ENCODE results near the gene TMX4.
"Not testable (repeated sequence)": the region's sequence is repeated elsewhere in the genome, so short reads cannot be mapped to it uniquely, and the experiment has no call there.

TMX4 gene

GRCh38 chr20:7966176-7966575 lies 53.4 kb downstream of the TMX4 start:
- DNase-seq = no peak

GRCh38 chr20:7959484-7959883 lies 60.1 kb downstream of the TMX4 start:
- no peak for DNase-seq

DNA sequence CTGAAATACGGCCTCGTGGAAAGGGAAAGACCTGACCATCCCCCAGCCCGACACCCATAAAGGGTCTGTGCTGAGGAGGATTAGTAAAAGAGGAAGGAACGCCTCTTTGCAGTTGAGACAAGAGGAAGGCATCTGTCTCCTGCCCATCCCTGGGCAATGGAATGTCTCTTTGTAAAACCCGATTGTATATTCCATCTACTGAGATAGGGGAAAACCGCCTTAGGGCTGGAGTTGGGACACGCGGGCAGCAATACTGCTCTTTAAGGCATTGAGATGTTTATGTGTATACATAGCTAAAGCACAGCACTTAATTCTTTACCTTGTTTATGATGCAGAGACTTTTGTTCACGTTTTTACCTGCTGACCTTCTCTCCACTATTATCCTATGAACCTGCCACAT lies 63.0 kb downstream of the TMX4 start:
- DNase-seq = not testable (repeated sequence)

DNA sequence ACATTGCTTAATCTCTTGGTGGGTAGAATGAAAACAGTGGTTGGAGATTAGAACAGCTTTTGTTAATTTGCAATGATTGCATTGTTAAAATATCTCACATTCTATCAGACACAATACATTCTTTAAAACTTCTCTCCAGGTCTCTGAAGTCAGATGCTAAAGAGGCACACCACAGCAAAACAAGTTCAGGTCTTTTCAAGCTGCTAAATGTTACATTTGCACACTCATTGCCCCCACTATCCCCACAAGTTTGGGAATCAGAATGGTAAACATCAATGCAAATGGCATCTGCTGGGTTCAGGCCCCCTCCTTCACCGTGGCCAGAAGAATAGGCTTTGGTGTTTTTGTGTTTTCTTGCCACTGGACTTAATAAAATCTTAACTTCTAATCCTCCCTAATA lies 69.2 kb downstream of the TMX4 start:
- DNase-seq = no peak

DNA sequence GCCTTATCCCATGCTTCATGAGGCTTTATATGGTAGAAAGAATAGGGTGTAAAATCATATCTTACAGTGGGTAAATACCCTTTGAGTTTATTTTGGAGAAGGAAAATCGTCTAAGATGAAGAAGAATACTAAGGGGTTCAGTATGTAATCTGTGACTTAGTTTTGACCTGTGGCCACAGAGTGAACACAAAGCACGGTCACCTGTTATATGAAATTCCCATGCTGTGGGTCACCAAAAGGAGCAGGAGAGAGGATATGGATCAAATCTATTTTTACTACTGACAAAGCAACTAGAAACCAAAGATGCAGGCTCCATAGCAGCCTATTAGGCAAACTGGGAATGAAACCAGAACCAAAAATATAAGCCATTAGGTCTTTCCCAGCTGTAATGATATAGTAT lies 75.7 kb downstream of the TMX4 start:
- DNase-seq = no peak

DNA sequence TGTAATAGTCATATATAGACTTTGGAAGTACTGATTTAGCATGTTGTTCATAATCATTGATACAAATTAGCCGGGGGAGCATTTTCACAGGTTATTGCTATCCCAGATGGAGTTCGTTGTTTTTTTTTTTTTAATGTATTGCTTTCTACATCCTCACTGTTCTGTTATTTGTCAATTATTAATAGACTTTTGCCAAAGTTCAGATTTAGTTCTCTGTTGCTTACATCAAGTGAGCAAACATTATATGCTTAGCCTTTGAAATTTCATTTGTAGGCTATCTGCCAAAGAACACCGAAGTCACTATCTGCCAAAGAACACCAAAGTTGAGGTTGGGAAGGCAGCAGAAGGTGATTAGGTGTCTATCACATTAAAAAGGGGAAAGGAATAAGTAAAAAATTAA lies 79.2 kb downstream of the TMX4 start, which contains the start of gene HAO1:
Gene HAO1, minus strand, starts transcription at position 118 of the 400 bp plus-strand sequence. Its CDS starts 36 bp downstream, at position 82.
- DNase-seq = no peak

GRCh38 chr20:7939663-7940062 lies 79.9 kb downstream of the TMX4 start:
- peak; percentile 7 for DNase-seq

DNA sequence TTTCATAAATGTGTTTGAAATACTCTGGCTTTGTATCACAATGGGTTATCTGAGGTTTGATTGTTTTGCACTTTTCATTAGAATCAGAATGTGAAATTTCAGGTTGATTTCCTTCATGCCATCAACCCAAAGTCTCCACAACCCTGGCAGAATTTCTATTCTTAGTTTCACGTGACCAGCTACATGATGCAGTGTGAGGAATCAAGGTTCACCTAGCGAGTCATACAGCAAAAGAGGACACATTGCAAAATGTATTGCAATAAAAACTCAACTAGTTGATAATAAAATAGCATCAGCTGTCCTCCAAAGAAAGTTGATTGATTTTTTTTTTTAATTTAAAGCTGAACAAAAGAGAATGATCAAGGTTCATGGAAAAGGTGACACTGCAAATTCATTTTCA lies 81.5 kb downstream of the TMX4 start:
- DNase-seq = no peak

DNA sequence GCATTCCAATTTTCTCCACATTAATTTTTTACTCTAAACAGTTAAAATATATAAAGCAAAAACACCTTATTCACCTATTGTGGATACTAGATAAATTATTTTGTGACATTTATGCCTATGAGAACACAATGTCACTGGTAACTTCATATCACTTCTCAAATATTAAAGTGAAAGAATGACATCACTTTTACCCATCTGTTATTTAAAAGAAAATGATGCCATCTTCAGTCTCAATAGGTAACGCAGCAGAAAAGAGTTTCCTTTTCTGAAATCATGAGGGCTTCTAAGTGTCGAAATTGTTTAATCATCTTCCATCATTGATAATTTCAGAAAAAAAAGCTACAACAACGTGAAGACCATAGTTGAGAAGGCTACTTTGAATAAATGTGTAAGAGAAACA lies 82.2 kb downstream of the TMX4 start:
- DNase-seq = no peak

GRCh38 chr20:7935027-7935551 lies 84.5 kb downstream of the TMX4 start:
- DNase-seq = no peak

- peak; percentile 8 for DNase-seq
These were observed 86.2 kb downstream of the TMX4 start for GRCh38 chr20:7933346-7933745.

GRCh38 chr20:7930343-7930742 lies 89.2 kb downstream of the TMX4 start:
- peak; percentile 35 for DNase-seq
